GM12878 (cell line): ENCODE data around the gene ZNF394. TPM values are rescaled to one million over a fixed set of nuclear protein-coding genes. Genes with fewer than 3 reads are reported as not detected.

Experiments used
- ATAC-seq: fragments of 200-7000 bp; cut with Tn5 transposase; 3 replicates; pipeline ENCODE4 v1.9.1; 2020; ENCODE audit warnings: mild to moderate bottlenecking, moderate library complexity
- BruUV-seq: library from RNA; stranded (reverse); fragments of 400-500 nt; replicated peaks from 2 replicates; lab custom pipeline; 2021; lab: Mats Ljungman, UMichigan
- CTCF ChIA-PET: fragments of 300-600 bp; sonication (Branson Sonifier 250); formaldehyde crosslinking; extraction: SDS; loops from one replicate; lab custom pipeline; 2021; ENCODE audit warnings: inconsistent platforms; lab: Yijun Ruan, JAX
- POLR2A ChIA-PET: fragments of 350-600 bp; formaldehyde crosslinking; extraction: SDS; loops from one replicate; lab custom pipeline; 2021; ENCODE audit warnings: inconsistent platforms; lab: Charles Lee
- RAD21 ChIA-PET: fragments of 300-600 bp; sonication (Branson Sonifier 250); formaldehyde crosslinking; loops from one replicate; lab custom pipeline; 2023; ENCODE audit warnings: antibody characterized with exemption; ENCODE audit not compliant: unreplicated experiment; lab: Charles Lee
- SMC1A ChIA-PET: fragments of 300-600 bp; sonication (Branson Sonifier 250); formaldehyde crosslinking; loops from one replicate; lab custom pipeline; 2023; ENCODE audit not compliant: unreplicated experiment, uncharacterized antibody; lab: Charles Lee
- DNase-seq: peaks from one replicate; pipeline ENCODE4 v3.0.0-alpha.2; 2011; ENCODE audit warnings: low read depth, low spot score
- FAIRE-seq: peaks from 3 replicates; lab custom pipeline; 2011; peaks lifted over from hg19 to GRCh38; lab: Jason Lieb, UNC
- H2AFZ ChIP-seq: 2 replicates; pipeline ENCODE4 v1.6.0; 2011; ENCODE audit warnings: low read depth, low read length, control low read depth; ENCODE audit not compliant: control insufficient read depth
- H3K27ac ChIP-seq: 2 replicates; pipeline ENCODE4 v1.5.1; 2011; ENCODE audit warnings: control low read depth; ENCODE audit not compliant: control insufficient read depth, insufficient read depth
- H3K27me3 ChIP-seq, 2 experiments: replicated peaks in 1 of 2; 2 replicates each; pipeline versions ENCODE4 v1.6.0 to v1.6.1; 2011; ENCODE audit warnings: low read length in 1 of 2; ENCODE audit not compliant: control insufficient read depth in 2 of 2, insufficient read depth in 2 of 2
- H3K36me3 ChIP-seq, 2 experiments: 2 replicates each; pipeline ENCODE4 v1.5.1; 2011; ENCODE audit warnings: low read length in 1 of 2; ENCODE audit not compliant: control insufficient read depth in 2 of 2, insufficient read depth in 2 of 2
- H3K4me1 ChIP-seq: 2 replicates; pipeline ENCODE4 v1.6.1; 2011; ENCODE audit warnings: mild to moderate bottlenecking, low read length, moderate library complexity, mixed read lengths; ENCODE audit not compliant: control insufficient read depth, insufficient read depth
- H3K4me2 ChIP-seq: 2 replicates; pipeline ENCODE4 v1.6.0; 2011; ENCODE audit warnings: control low read depth; ENCODE audit not compliant: control insufficient read depth, insufficient read depth
- H3K4me3 ChIP-seq: fragments of 200-600 bp; sonication (generic); 2 replicates; pipeline ENCODE4 v1.5.1; 2016
- H3K79me2 ChIP-seq: 2 replicates; pipeline ENCODE4 v1.6.0; 2011; ENCODE audit warnings: low read length; ENCODE audit not compliant: control insufficient read depth, insufficient read depth
- H3K9ac ChIP-seq: 2 replicates; pipeline ENCODE4 v1.8.0; 2011; ENCODE audit warnings: low read length, control low read depth, mixed read lengths; ENCODE audit not compliant: control insufficient read depth, insufficient read depth
- H3K9me3 ChIP-seq: replicated peaks from 3 replicates; pipeline ENCODE4 v1.5.1; 2011; ENCODE audit warnings: mild to moderate bottlenecking, low read length; ENCODE audit not compliant: control insufficient read depth, insufficient read depth
- H4K20me1 ChIP-seq: 2 replicates; pipeline ENCODE4 v1.6.0; 2011; ENCODE audit not compliant: control insufficient read depth, insufficient read depth
- CTCF ChIP-seq, 3 experiments: IDR thresholded peaks in 2 of 3; conservative IDR thresholded peaks in 1 of 3; 2 replicates each; pipeline ENCODE4 v1.5.1; 2011; ENCODE audit warnings: low read depth in 3 of 3, low read length in 3 of 3, mild to moderate bottlenecking in 3 of 3, control low read depth in 2 of 3, moderate library complexity in 2 of 3, inconsistent platforms in 1 of 3, mixed read lengths in 1 of 3; ENCODE audit not compliant: control insufficient read depth in 2 of 3, insufficient read depth in 1 of 3; ENCODE audit errors: extremely low read depth in 1 of 3
- MTA3 ChIP-seq: IDR thresholded peaks from 2 replicates; pipeline ENCODE4 v1.6.1; 2012; ENCODE audit warnings: low read length, inconsistent platforms, borderline replicate concordance
- NBN ChIP-seq: fragments of 450-650 bp; IDR thresholded peaks from 2 replicates; pipeline ENCODE4 v1.6.1; 2016
- RAD21 ChIP-seq: IDR thresholded peaks from 2 replicates; pipeline ENCODE4 v1.6.1; 2011; ENCODE audit warnings: mild to moderate bottlenecking, low read depth, low read length, moderate library complexity; ENCODE audit not compliant: insufficient read depth
- WGBS: methylation state at CpG from one replicate; pipeline ENCODE4 v1.1.6; 2016; ENCODE audit warnings: low lambda C conversion rate; ENCODE audit not compliant: insufficient replicate concordance, insufficient coverage; ENCODE audit errors: missing lambda C conversion rate; 5-methylcytosine and 5-hydroxymethylcytosine counted together
- in situ Hi-C: fragments of 300-500 bp; cut with MboI; formaldehyde crosslinking; loops from 9 replicates; pipeline ENCODE4 v1.14.3; 2018; ENCODE audit warnings: mixed read lengths
- intact Hi-C: fragments of 100-400 bp; cut with micrococcal nuclease; formaldehyde crosslinking; loops from one replicate; pipeline ENCODE4 v1.14.2; 2022; ENCODE audit not compliant: unreplicated experiment
- polyA plus RNA-seq, 11 experiments: library from polyadenylated mRNA; depleted of rRNA in 4 of 11; unstranded in 6 of 11; stranded (reverse) in 5 of 11; fragments of >200 nt; fragmentation: Nextera tagmentation in 4 of 11; fragmentation: Illumina TruSeq in 1 of 11; extraction: Ambion mirVana in 4 of 11; extraction: Trizol in 1 of 11; gene quantifications; 1 replicate in 1 of 11; 2 replicates in 10 of 11; pipeline versions ENCODE4 v1.2.1 to v1.2.3, GENCODE V29; 2011 to 2016; ENCODE audit warnings: inconsistent platforms in 2 of 11, missing spikeins in 2 of 11, low read depth in 1 of 11
- total RNA-seq, 4 experiments: library from RNA; depleted of rRNA in 3 of 4; stranded (reverse); fragments of >200 nt in 3 of 4; fragmentation: Illumina TruSeq in 1 of 4; extraction: Trizol in 1 of 4; gene quantifications; 2 replicates each; pipeline versions ENCODE4 v1.2.1 to v1.2.3, GENCODE V29; 2013 to 2021

ZNF394 gene
- total and polyA plus RNA-seq, 10 of the 15 experiments (the other 5 are each of a cell fraction or from before 2014, with no cell fraction given), result 2.5 to 26.8 (median 22.7) TPM

GRCh38 chr7:99525713-99526440, 25.8 kb upstream of the ZNF394 start:
- Histone ChIP-seq H3K36me3 (peaks cover 6 to 26% of the 10 kb centered on the region in 2 experiments), H3K27ac (no peak overlapping the region), H3K9me3 (peaks cover 19% of the 10 kb centered on the region; the same call in 2 of the 3 replicates), H3K4me2 (no peak overlapping the region)
- POLR2A ChIA-PET, result no interaction called here
- in situ Hi-C loops, result no loop called here
- TF ChIP-seq MTA3, result no peak
- no peak for TF ChIP-seq NBN
- peak; percentile 22; the same call in 1 of the 2 replicates for TF ChIP-seq RAD21
- TF ChIP-seq CTCF (IDR thresholded peaks at IDR 0.05 in 2 of 3, conservative IDR thresholded peaks at IDR 0.05 in 1 of 3; ENCODE audit: control insufficient read depth in 2 of 3, extremely low read depth in 1 of 3, insufficient read depth in 1 of 3, low read depth in 3 of 3, low read length in 3 of 3), result peak in 1 of 3 experiments; percentile 36; a peak in 2 of 6 replicates
- TF ChIP-seq, all 136 proteins: peak for 2
- ATAC-seq (no peak; the same call in 2 of the 3 replicates), DNase-seq (no peak), FAIRE-seq (no peak)
- SMC1A ChIA-PET, result interaction anchor here (0.7 to 1.0 kb wide), 4 partner anchors 9 to 90 kb away, joined by 3 to 4 read pairs (median 3); partner anchors contain the start of gene ZSCAN25
- Histone ChIP-seq H2AFZ (no peak overlapping the region), H4K20me1 (no peaks in the 10 kb centered on the region), H3K27me3 (no peaks in the 10 kb centered on the region), H3K4me3 (no peak overlapping the region), H3K79me2 (no peaks in the 10 kb centered on the region), H3K9ac (no peak overlapping the region), H3K4me1 (no peaks in the 10 kb centered on the region)
- intact Hi-C loops, result no loop called here
- RAD21 ChIA-PET, result interaction anchor here (1.0 kb wide), 1 partner anchor 389 kb away, joined by 3 read pairs; no protein-coding TSS in a partner anchor
- CTCF ChIA-PET, result interaction anchor here (0.6 to 1.2 kb wide), 7 partner anchors 21 to 1491 kb away, joined by 3 to 4 read pairs (median 3); partner anchors contain the start of genes ZKSCAN5 and ZNF655
- WGBS, result 99% methylated on average over 21 of the region's 21 CpGs
- BruUV-seq, result TSS peak; percentile 50
